Fibroblast of lung (primary cell): ENCODE results near the gene CIAO2A. TPM values are rescaled to one million over a fixed set of nuclear protein-coding genes. Genes with fewer than 3 reads are reported as not detected.

ENCODE experiments used
- DNase-seq, 2 donors: peaks; one replicate each; pipeline versions ENCODE4 v3.0.0 to v3.0.0-alpha.2; 2010; ENCODE audit warnings: low read depth in 2 of 2
- H2AFZ ChIP-seq: 2 replicates; pipeline ENCODE4 v1.5.1; 2012; ENCODE audit warnings: low read length, control low read depth, inconsistent platforms
- H3K27ac ChIP-seq: 2 replicates; pipeline ENCODE4 v1.5.1; 2011; ENCODE audit warnings: low read length, control low read depth; ENCODE audit not compliant: insufficient read depth
- H3K27me3 ChIP-seq: 2 replicates; pipeline ENCODE4 v1.5.1; 2011; ENCODE audit warnings: mild to moderate bottlenecking, low read length; ENCODE audit not compliant: control insufficient read depth, insufficient read depth
- H3K36me3 ChIP-seq: 2 replicates; pipeline ENCODE4 v1.5.1; 2011; ENCODE audit warnings: low read length; ENCODE audit not compliant: control insufficient read depth, insufficient read depth
- H3K4me1 ChIP-seq: 2 replicates; pipeline ENCODE4 v1.5.1; 2011; ENCODE audit warnings: low read length; ENCODE audit not compliant: control insufficient read depth, insufficient read depth; ENCODE audit errors: extremely low read depth
- H3K4me2 ChIP-seq: 2 replicates; pipeline ENCODE4 v1.5.1; 2011; ENCODE audit warnings: low read length, control low read depth; ENCODE audit not compliant: insufficient read depth; ENCODE audit errors: extremely low read depth
- H3K4me3 ChIP-seq, 4 experiments: fragments of 200-600 bp in 1 of 4; sonication (generic) in 1 of 4; replicated peaks in 1 of 4; 2 replicates each; pipeline ENCODE4 v1.5.1; 2011 to 2016; ENCODE audit warnings: low read length in 4 of 4, low read depth in 3 of 4, mild to moderate bottlenecking in 3 of 4, control low read depth in 2 of 4, inconsistent platforms in 1 of 4, mixed read lengths in 1 of 4; ENCODE audit not compliant: insufficient read depth in 1 of 4; ENCODE audit errors: control extremely low read depth in 1 of 4
- H3K79me2 ChIP-seq: 2 replicates; pipeline ENCODE4 v1.5.1; 2012; ENCODE audit warnings: mild to moderate bottlenecking, low read length, inconsistent platforms; ENCODE audit not compliant: control insufficient read depth, insufficient read depth
- H3K9ac ChIP-seq: 2 replicates; pipeline ENCODE4 v1.5.1; 2011; ENCODE audit warnings: mild to moderate bottlenecking, low read length, control low read depth; ENCODE audit not compliant: insufficient read depth
- H3K9me3 ChIP-seq: 2 replicates; pipeline ENCODE4 v1.5.1; 2012; ENCODE audit warnings: low read depth, low read length; ENCODE audit not compliant: control insufficient read depth, insufficient read depth
- H4K20me1 ChIP-seq: 2 replicates; pipeline ENCODE4 v1.5.1; 2011; ENCODE audit warnings: low read length; ENCODE audit not compliant: control insufficient read depth, insufficient read depth; ENCODE audit errors: extremely low read depth
- EZH2 ChIP-seq: IDR thresholded peaks from 2 replicates; pipeline ENCODE4 v1.5.1; 2012; ENCODE audit warnings: low read length, control low read depth, mild to moderate bottlenecking; ENCODE audit errors: missing control alignments
- polyA plus RNA-seq, 2 donors: library from polyadenylated mRNA; depleted of rRNA in 1 of 2; stranded (reverse) in 1 of 2; unstranded in 1 of 2; fragments of >200 nt; gene quantifications; 2 replicates each; pipeline ENCODE4 v1.2.1, GENCODE V29; 2011 to 2012; ENCODE audit warnings: missing spikeins in 1 of 2
- total RNA-seq: library from RNA; depleted of rRNA; stranded (reverse); fragments of >200 nt; gene quantifications from 2 replicates; pipeline ENCODE4 v1.2.1, GENCODE V29; 2014
- TF ChIP-seq, protein P1 (sequence below), 2 donors: IDR thresholded peaks in 1 of 2; conservative IDR thresholded peaks in 1 of 2; 1 replicate in 1 of 2; 2 replicates in 1 of 2; pipeline ENCODE4 v1.5.1; 2011 to 2012; ENCODE audit warnings: low read length in 2 of 2, control low read depth in 1 of 2, inconsistent platforms in 1 of 2, low read depth in 1 of 2, mild to moderate bottlenecking in 1 of 2

CIAO2A gene
- total and polyA plus RNA-seq, 2 donors (not counting 1 experiment from before 2014, with no cell fraction given): 48.7 to 59.1 TPM

DNA sequence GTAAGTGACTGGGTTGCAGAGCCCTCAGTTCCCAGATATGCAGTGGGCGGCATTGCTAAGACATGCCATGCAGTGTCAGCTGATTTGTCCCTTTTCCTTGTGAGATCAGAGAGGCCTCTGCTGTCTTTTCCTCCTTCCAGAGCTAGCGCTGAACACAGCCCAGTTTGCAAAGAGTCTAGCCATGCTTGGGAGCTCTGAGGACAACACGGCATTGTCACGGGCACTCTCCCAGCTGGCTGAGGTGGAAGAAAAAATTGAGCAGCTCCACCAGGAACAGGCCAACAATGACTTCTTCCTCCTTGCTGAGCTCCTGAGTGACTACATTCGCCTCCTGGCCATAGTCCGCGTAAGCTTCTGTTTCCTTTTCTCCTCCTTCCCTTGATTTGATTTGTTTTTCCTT, 37.9 kb upstream of the CIAO2A start:
- Histone ChIP-seq H3K36me3 (peaks cover 14% of the 10 kb centered on the region), H3K27me3 (no peaks in the 10 kb centered on the region), H3K4me2 (no peak overlapping the region), H4K20me1 (no peaks in the 10 kb centered on the region), H3K9ac (no peak overlapping the region), H3K27ac (no peak overlapping the region), H3K4me1 (no peaks in the 10 kb centered on the region), H3K79me2 (no peaks in the 10 kb centered on the region), H2AFZ (no peak overlapping the region), H3K9me3 (no peaks in the 10 kb centered on the region), H3K4me3 (no peak overlapping the region)
- DNase-seq: no peak
- TF ChIP-seq EZH2: no peak
- TF ChIP-seq, protein P1, sequence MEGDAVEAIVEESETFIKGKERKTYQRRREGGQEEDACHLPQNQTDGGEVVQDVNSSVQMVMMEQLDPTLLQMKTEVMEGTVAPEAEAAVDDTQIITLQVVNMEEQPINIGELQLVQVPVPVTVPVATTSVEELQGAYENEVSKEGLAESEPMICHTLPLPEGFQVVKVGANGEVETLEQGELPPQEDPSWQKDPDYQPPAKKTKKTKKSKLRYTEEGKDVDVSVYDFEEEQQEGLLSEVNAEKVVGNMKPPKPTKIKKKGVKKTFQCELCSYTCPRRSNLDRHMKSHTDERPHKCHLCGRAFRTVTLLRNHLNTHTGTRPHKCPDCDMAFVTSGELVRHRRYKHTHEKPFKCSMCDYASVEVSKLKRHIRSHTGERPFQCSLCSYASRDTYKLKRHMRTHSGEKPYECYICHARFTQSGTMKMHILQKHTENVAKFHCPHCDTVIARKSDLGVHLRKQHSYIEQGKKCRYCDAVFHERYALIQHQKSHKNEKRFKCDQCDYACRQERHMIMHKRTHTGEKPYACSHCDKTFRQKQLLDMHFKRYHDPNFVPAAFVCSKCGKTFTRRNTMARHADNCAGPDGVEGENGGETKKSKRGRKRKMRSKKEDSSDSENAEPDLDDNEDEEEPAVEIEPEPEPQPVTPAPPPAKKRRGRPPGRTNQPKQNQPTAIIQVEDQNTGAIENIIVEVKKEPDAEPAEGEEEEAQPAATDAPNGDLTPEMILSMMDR (conservative IDR thresholded peaks at IDR 0.05 in 1 of 2, IDR thresholded peaks at IDR 0.05 in 1 of 2; ENCODE audit: low read depth in 1 of 2, low read length in 2 of 2): no peak

DNA sequence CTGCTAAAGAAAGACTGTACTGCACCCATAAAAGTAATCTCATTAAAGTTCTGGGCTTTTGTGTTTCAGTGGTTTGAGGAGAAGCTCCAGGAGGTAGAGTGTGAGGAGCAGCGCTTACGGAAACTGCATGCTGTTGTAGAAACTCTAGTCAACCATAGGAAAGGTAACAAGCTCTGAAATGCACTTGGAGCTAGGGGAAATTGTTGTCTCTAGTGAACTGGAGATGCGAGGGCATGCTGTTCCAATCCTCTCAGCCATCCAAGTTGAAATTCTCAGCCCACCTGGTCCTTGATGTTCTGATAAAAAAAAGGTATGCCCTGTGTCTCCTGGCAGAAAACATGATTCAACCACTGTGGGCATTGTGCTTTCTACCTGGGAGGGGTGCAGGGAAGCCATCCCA, 36.5 kb upstream of the CIAO2A start:
- no peak overlapping the region for H3K4me2 ChIP-seq
- H3K9me3 ChIP-seq: no peaks in the 10 kb centered on the region
- H4K20me1 ChIP-seq: no peaks in the 10 kb centered on the region
- no peak overlapping the region for H2AFZ ChIP-seq
- no peaks in the 10 kb centered on the region for H3K4me1 ChIP-seq
- H3K9ac ChIP-seq: no peak overlapping the region
- H3K4me3 ChIP-seq: no peak overlapping the region
- no peaks in the 10 kb centered on the region for H3K79me2 ChIP-seq
- H3K27ac ChIP-seq: no peak overlapping the region
- no peaks in the 10 kb centered on the region for H3K27me3 ChIP-seq
- H3K36me3 ChIP-seq: peaks cover 11% of the 10 kb centered on the region
- DNase-seq: no peak
- TF ChIP-seq EZH2: no peak
- TF ChIP-seq, protein P1 (conservative IDR thresholded peaks at IDR 0.05 in 1 of 2, IDR thresholded peaks at IDR 0.05 in 1 of 2; ENCODE audit: low read depth in 1 of 2, low read length in 2 of 2): no peak

DNA sequence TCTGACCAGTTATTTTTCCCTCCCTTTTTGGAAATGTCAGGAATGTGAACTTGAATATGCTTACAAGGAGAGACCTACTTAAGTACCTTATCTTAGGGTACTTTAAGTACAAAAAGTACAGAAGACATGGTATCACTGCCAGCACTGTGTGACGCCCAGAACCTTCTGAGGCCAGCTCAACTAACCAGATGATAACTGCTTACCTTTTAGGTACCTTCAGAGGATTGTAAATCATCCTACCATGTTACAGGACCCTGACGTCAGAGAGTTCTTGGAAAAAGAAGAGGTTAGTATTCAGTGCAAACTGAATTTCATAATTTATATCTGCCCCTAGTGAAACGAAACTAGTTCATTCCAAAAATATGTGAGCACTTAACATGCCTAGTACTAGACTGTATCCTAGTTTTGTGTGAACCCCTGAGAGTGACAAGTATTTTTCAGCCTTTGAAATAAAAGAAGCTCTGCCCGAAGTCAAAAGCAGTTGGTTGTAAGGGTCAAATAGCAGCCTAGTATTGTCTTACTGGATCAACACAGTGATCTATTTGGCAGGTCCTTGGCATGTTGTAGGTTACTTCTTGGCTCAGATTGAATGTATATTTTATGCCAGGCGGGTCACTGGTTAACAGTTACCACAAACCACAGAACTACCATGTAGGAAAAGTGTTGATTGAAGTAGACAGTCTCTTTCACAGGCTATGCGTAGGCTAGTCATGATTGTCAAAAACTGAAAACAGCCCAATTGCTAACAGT, 34.1 kb upstream of the CIAO2A start:
- Histone ChIP-seq H3K36me3 (peaks cover 5% of the 10 kb centered on the region), H4K20me1 (no peaks in the 10 kb centered on the region), H3K4me1 (no peaks in the 10 kb centered on the region), H3K9me3 (no peaks in the 10 kb centered on the region), H2AFZ (no peak overlapping the region), H3K27ac (no peak overlapping the region), H3K4me3 (no peak overlapping the region), H3K79me2 (no peaks in the 10 kb centered on the region), H3K9ac (no peak overlapping the region), H3K27me3 (no peaks in the 10 kb centered on the region), H3K4me2 (no peak overlapping the region)
- no peak for DNase-seq
- TF ChIP-seq EZH2: no peak
- TF ChIP-seq, protein P1 (conservative IDR thresholded peaks at IDR 0.05 in 1 of 2, IDR thresholded peaks at IDR 0.05 in 1 of 2; ENCODE audit: low read depth in 1 of 2, low read length in 2 of 2): no peak
